A549 (cell line): ENCODE data around the gene RBM39. TPM values are rescaled to one million over a fixed set of nuclear protein-coding genes. Genes with fewer than 3 reads are reported as not detected.

Source experiments
- ATAC-seq, 2 experiments: fragments of 200-7000 bp in 1 of 2; fragments of >200 bp in 1 of 2; cut with Nextera tagmentation in 1 of 2; cut with Tn5 transposase in 1 of 2; 3 replicates each; pipeline versions ENCODE4 v1.8.0 to v1.9.1; 2018 to 2020; ENCODE audit warnings: mild to moderate bottlenecking in 1 of 2, moderate library complexity in 1 of 2
- CTCF ChIA-PET: fragments of 300-600 bp; sonication (Branson Sonifier 250); formaldehyde crosslinking; extraction: SDS; loops from one replicate; lab custom pipeline; 2021; ENCODE audit warnings: antibody characterized with exemption, inconsistent platforms; lab: Yijun Ruan, JAX
- POLR2A ChIA-PET: fragments of 350-600 bp; formaldehyde crosslinking; extraction: SDS; loops from one replicate; lab custom pipeline; 2021; ENCODE audit warnings: antibody characterized with exemption, inconsistent platforms; lab: Yijun Ruan, JAX
- DNase-seq, 2 experiments: peaks; one replicate each; pipeline versions ENCODE4 v3.0.0 to v3.0.0-alpha.2; 2011 to 2016; ENCODE audit warnings: low read depth in 1 of 2, low spot score in 1 of 2
- FAIRE-seq: peaks from 2 replicates; lab custom pipeline; 2011; peaks lifted over from hg19 to GRCh38; lab: Jason Lieb, UNC
- H3K27ac ChIP-seq, 2 experiments: fragments of >200 bp; sonication (Bioruptor Twin); formaldehyde crosslinking; 3 replicates each; pipeline ENCODE4 v1.5.1; 2016 to 2017
- H3K4me1 ChIP-seq: fragments of >200 bp; sonication (Bioruptor Twin); formaldehyde crosslinking; 3 replicates; pipeline ENCODE4 v1.6.1; 2016
- H3K4me2 ChIP-seq: fragments of >200 bp; sonication (Bioruptor Twin); formaldehyde crosslinking; 3 replicates; pipeline ENCODE4 v1.6.1; 2016
- H3K4me3 ChIP-seq: fragments of >200 bp; sonication (Bioruptor Twin); formaldehyde crosslinking; 3 replicates; pipeline ENCODE4 v1.5.1; 2016
- H3K9me3 ChIP-seq: fragments of >200 bp; sonication (Bioruptor Twin); formaldehyde crosslinking; 3 replicates; pipeline ENCODE4 v1.6.1; 2016
- BHLHE40 ChIP-seq: IDR thresholded peaks from 2 replicates; pipeline ENCODE4 v1.6.1; 2012; ENCODE audit warnings: low read depth, low read length, inconsistent platforms
- CHD2 ChIP-seq: fragments of 150-350 bp; IDR thresholded peaks from 2 replicates; pipeline ENCODE4 v1.6.1; 2014; ENCODE audit warnings: low read length; ENCODE audit not compliant: partially characterized antibody
- CHD4 ChIP-seq: fragments of 200-600 bp; sonication (generic); IDR thresholded peaks from 2 replicates; pipeline ENCODE4 v1.6.1; 2016; ENCODE audit warnings: antibody characterized with exemption, mild to moderate bottlenecking, borderline replicate concordance
- EHF ChIP-seq: fragments of 250-450 bp; sonication (Bioruptor Pico); IDR thresholded peaks from 2 replicates; pipeline ENCODE4 v1.5.0; 2020; ENCODE audit warnings: mild to moderate bottlenecking
- EHMT2 ChIP-seq: fragments of 200-600 bp; sonication (generic); IDR thresholded peaks from 2 replicates; pipeline ENCODE4 v1.6.1; 2016; ENCODE audit warnings: antibody characterized with exemption, low read depth, mild to moderate bottlenecking, moderate library complexity
- ESRRA ChIP-seq: fragments of 150-350 bp; IDR thresholded peaks from 2 replicates; pipeline ENCODE4 v1.6.1; 2014; ENCODE audit warnings: mild to moderate bottlenecking, low read length, borderline replicate concordance
- FOSB ChIP-seq: fragments of 250-450 bp; sonication (Bioruptor Pico); IDR thresholded peaks from 2 replicates; pipeline ENCODE4 v1.5.0; 2020; ENCODE audit warnings: mild to moderate bottlenecking, moderate library complexity
- FOXS1 ChIP-seq: fragments of 250-450 bp; sonication (Bioruptor Pico); IDR thresholded peaks from 2 replicates; pipeline ENCODE4 v1.5.0; 2020; ENCODE audit warnings: mild to moderate bottlenecking, moderate library complexity
- HDAC2 ChIP-seq: fragments of 200-600 bp; sonication (generic); IDR thresholded peaks from 2 replicates; pipeline ENCODE4 v1.6.1; 2016
- HEYL ChIP-seq: fragments of 250-450 bp; sonication (Bioruptor Pico); IDR thresholded peaks from 2 replicates; pipeline ENCODE4 v1.8.0; 2021; ENCODE audit warnings: mild to moderate bottlenecking, moderate library complexity
- HOXA7 ChIP-seq: fragments of 250-450 bp; sonication (Bioruptor Pico); IDR thresholded peaks from 2 replicates; pipeline ENCODE4 v1.5.0; 2020; ENCODE audit warnings: mild to moderate bottlenecking, moderate library complexity
- HOXB13 ChIP-seq: fragments of 250-450 bp; sonication (Bioruptor Pico); IDR thresholded peaks from 2 replicates; pipeline ENCODE4 v1.5.0; 2020; ENCODE audit warnings: low read depth, mild to moderate bottlenecking, moderate library complexity
- JUN ChIP-seq, 2 experiments: fragments of >200 bp; sonication (Bioruptor Twin); formaldehyde crosslinking; IDR thresholded peaks; 2 replicates in 1 of 2; 3 replicates in 1 of 2; pipeline ENCODE4 v1.6.1; 2016 to 2017
- KDM1A ChIP-seq: fragments of 200-600 bp; sonication (generic); IDR thresholded peaks from 2 replicates; pipeline ENCODE4 v1.6.1; 2016; ENCODE audit warnings: low read depth, mild to moderate bottlenecking
- MAZ ChIP-seq: fragments of 150-350 bp; IDR thresholded peaks from 2 replicates; pipeline ENCODE4 v1.6.1; 2014; ENCODE audit warnings: antibody characterized with exemption, low read depth, low read length, borderline replicate concordance
- RCOR1 ChIP-seq: fragments of 150-350 bp; IDR thresholded peaks from 2 replicates; pipeline ENCODE4 v1.6.1; 2014; ENCODE audit warnings: antibody characterized with exemption, low read length, low read depth
- REST ChIP-seq: fragments of 200-600 bp; sonication (generic); IDR thresholded peaks from 2 replicates; pipeline ENCODE4 v1.6.1; 2016; ENCODE audit warnings: antibody characterized with exemption, mild to moderate bottlenecking, moderate library complexity
- SMC3 ChIP-seq: fragments of >200 bp; sonication (Bioruptor Twin); formaldehyde crosslinking; IDR thresholded peaks from 3 replicates; pipeline ENCODE4 v1.6.1; 2018; ENCODE audit warnings: inconsistent platforms
- SREBF2 ChIP-seq: fragments of 450-650 bp; IDR thresholded peaks from 2 replicates; pipeline ENCODE4 v1.6.1; 2014; ENCODE audit warnings: mild to moderate bottlenecking, moderate library complexity
- TP53 ChIP-seq: fragments of 250-450 bp; sonication (Bioruptor Pico); IDR thresholded peaks from 2 replicates; pipeline ENCODE4 v1.5.0; 2021; ENCODE audit warnings: mild to moderate bottlenecking, moderate library complexity
- ZC3H11A ChIP-seq: fragments of 450-650 bp; IDR thresholded peaks from 2 replicates; pipeline ENCODE4 v1.6.1; 2014; ENCODE audit warnings: antibody characterized with exemption, mild to moderate bottlenecking
- ZFP36 ChIP-seq: fragments of 450-650 bp; IDR thresholded peaks from 2 replicates; pipeline ENCODE4 v1.6.1; 2014; ENCODE audit warnings: borderline replicate concordance; ENCODE audit not compliant: partially characterized antibody
- ZSCAN20 ChIP-seq: fragments of 250-450 bp; sonication (Bioruptor Pico); IDR thresholded peaks from 2 replicates; pipeline ENCODE4 v1.8.0; 2022; ENCODE audit warnings: mild to moderate bottlenecking, moderate library complexity
- WGBS: methylation state at CpG from one replicate; pipeline ENCODE4 v1.1.6; 2017; ENCODE audit errors: missing lambda C conversion rate; 5-methylcytosine and 5-hydroxymethylcytosine counted together
- polyA plus RNA-seq, 4 experiments: library from polyadenylated mRNA; depleted of rRNA in 3 of 4; stranded (reverse); fragments of >200 nt; fragmentation: RNase III in 1 of 4; extraction: RNeasy Plus Mini Kit Qiagen cat#74134 plus additional on column Dnase treatment in 1 of 4; gene quantifications; 2 replicates in 3 of 4; 3 replicates in 1 of 4; pipeline ENCODE4 v1.2.3, GENCODE V29; 2011 to 2017
- TF ChIP-seq, protein P1 (sequence below): fragments of >200 bp; sonication (Bioruptor Twin); formaldehyde crosslinking; IDR thresholded peaks from 3 replicates; pipeline ENCODE4 v1.6.1; 2016
- TF ChIP-seq, protein P2 (sequence below): fragments of 250-450 bp; sonication (Bioruptor Pico); IDR thresholded peaks from 2 replicates; pipeline ENCODE4 v1.5.0; 2021; ENCODE audit warnings: mild to moderate bottlenecking, moderate library complexity, borderline replicate concordance

Gene RBM39
- polyA plus RNA-seq, 2 of the 4 experiments (the other 2 are of a cell fraction): 127 to 212 TPM

- TF ChIP-seq SREBF2 (no peak), BHLHE40 (no peak), ZC3H11A (no peak), HDAC2 (no peak), TP53 (CRISPR knock-in tag) (no peak), HOXB13 (CRISPR knock-in tag) (no peak)
These were observed 49.8 kb upstream of the RBM39 start (continued) for GRCh38 chr20:35791821-35792220.

GRCh38 chr20:35791097-35791496 is 49.0 kb upstream of the RBM39 start:
- TF ChIP-seq RCOR1 (no peak), JUN (IDR thresholded peaks at IDR 0.05) (no peak), FOSB (CRISPR knock-in tag) (no peak), ESRRA (no peak), SMC3 (no peak), FOXS1 (no peak), SREBF2 (no peak), EHF (no peak), ZSCAN20 (no peak), ZFP36 (no peak), HOXA7 (CRISPR knock-in tag) (no peak), CHD2 (no peak), CHD4 (no peak), HEYL (CRISPR knock-in tag) (no peak), KDM1A (no peak), REST (no peak), EHMT2 (no peak), MAZ (no peak)
- TF ChIP-seq, protein P1, sequence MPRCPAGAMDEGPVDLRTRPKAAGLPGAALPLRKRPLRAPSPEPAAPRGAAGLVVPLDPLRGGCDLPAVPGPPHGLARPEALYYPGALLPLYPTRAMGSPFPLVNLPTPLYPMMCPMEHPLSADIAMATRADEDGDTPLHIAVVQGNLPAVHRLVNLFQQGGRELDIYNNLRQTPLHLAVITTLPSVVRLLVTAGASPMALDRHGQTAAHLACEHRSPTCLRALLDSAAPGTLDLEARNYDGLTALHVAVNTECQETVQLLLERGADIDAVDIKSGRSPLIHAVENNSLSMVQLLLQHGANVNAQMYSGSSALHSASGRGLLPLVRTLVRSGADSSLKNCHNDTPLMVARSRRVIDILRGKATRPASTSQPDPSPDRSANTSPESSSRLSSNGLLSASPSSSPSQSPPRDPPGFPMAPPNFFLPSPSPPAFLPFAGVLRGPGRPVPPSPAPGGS: no peak
- TF ChIP-seq, protein P2, sequence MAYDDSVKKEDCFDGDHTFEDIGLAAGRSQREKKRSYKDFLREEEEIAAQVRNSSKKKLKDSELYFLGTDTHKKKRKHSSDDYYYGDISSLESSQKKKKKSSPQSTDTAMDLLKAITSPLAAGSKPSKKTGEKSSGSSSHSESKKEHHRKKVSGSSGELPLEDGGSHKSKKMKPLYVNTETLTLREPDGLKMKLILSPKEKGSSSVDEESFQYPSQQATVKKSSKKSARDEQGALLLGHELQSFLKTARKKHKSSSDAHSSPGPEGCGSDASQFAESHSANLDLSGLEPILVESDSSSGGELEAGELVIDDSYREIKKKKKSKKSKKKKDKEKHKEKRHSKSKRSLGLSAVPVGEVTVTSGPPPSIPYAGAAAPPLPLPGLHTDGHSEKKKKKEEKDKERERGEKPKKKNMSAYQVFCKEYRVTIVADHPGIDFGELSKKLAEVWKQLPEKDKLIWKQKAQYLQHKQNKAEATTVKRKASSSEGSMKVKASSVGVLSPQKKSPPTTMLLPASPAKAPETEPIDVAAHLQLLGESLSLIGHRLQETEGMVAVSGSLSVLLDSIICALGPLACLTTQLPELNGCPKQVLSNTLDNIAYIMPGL: no peak
- Histone ChIP-seq H3K9me3 (no peaks in the 10 kb centered on the region), H3K27ac (no peak overlapping the region), H3K4me2 (no peak overlapping the region), H3K4me1 (peaks cover 11% of the 10 kb centered on the region), H3K4me3 (no peak overlapping the region)
- WGBS: 94% methylated on average over 5 of the region's 5 CpGs
- DNase-seq (no peak), ATAC-seq (no peak), FAIRE-seq (no peak)
- POLR2A ChIA-PET: interaction anchor here (1.0 kb wide), 1 partner anchor 20 kb away, joined by 4 read pairs; the partner anchor contains the start of gene PHF20
- CTCF ChIA-PET: interaction anchor here (0.6 to 1.1 kb wide), 2 partner anchors 7 to 10 kb away, joined by 3 to 4 read pairs; no protein-coding TSS in a partner anchor
